ENCODE results near the gene LDAH. TPM values are rescaled to one million over a fixed set of nuclear protein-coding genes. Genes with fewer than 3 reads are reported as not detected.

The LDAH gene
- total RNA-seq, 4 donors from 2014 or later = 7.5 to 58.5 (median 15.2) TPM

DNA sequence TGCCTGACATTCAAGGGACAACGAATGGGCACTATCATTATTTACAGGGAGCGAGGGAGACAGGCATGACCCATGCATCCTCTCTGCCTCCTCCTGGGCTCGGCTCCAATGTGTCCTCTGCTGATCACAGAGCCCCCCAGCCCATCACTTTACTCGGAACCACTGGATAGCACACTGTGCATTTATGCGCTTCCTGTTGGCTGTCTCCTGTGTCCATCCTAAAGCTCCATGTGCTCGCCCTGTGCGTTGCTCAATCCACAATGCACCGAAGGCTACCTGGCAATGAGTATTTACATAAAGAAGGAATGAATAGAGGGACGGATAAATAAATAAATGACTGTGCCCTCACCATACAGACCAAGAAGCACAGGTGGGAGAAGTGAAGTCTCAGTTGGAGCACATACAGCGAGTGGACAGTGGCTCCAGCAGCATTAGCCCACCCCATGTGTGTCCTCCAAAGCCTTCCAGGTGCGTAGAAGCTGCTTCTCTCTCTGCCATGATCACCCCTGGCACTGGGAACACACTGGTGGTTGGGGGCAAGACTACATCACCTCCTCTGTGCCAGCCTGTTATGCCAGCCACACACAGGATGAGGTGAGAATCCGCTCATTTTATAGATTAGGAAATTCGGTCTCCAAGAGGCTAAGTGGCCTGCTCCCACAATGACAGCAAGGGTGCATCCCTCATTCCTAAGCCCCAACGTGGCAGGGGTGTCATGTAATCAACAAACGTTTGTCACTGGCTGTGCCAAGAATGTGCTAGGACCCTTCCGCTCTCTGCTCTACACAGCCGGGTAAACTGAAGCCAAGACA lies 158.3 kb downstream of the LDAH start:
- peaks cover 93% of the 10 kb centered on the region for H3K27me3 ChIP-seq
- H3K4me1 ChIP-seq = peaks cover 16 to 36% (median 24%) of the 10 kb centered on the region in 4 donors
- TF ChIP-seq, protein P1, sequence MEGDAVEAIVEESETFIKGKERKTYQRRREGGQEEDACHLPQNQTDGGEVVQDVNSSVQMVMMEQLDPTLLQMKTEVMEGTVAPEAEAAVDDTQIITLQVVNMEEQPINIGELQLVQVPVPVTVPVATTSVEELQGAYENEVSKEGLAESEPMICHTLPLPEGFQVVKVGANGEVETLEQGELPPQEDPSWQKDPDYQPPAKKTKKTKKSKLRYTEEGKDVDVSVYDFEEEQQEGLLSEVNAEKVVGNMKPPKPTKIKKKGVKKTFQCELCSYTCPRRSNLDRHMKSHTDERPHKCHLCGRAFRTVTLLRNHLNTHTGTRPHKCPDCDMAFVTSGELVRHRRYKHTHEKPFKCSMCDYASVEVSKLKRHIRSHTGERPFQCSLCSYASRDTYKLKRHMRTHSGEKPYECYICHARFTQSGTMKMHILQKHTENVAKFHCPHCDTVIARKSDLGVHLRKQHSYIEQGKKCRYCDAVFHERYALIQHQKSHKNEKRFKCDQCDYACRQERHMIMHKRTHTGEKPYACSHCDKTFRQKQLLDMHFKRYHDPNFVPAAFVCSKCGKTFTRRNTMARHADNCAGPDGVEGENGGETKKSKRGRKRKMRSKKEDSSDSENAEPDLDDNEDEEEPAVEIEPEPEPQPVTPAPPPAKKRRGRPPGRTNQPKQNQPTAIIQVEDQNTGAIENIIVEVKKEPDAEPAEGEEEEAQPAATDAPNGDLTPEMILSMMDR (IDR thresholded peaks at IDR 0.05) = no peak
- TF ChIP-seq POLR2A (IDR thresholded peaks at IDR 0.05) = no peak
- TF ChIP-seq POLR2AphosphoS5 (IDR thresholded peaks at IDR 0.05) = no peak
- TF ChIP-seq EP300 (IDR thresholded peaks at IDR 0.05; ENCODE audit: low read depth) = no peak
- no peak overlapping the region for H3K4me3 ChIP-seq
- intact Hi-C loops (cut with DNase I; ENCODE audit: low total_unique reads) = no loop called here
- H3K36me3 ChIP-seq = no peaks in the 10 kb centered on the region
- in situ Hi-C loops (cut with MboI; ENCODE audit: low pct_ligation_motif_present in 1 of 4, low pct_unique_long_range_greater_than_20kb in 1 of 4, low sequenced_read_pairs in 3 of 4) = loop anchor here (5.0 to 25.0 kb wide), 3 partner anchors 298 to 448 kb away; partner anchors contain the start of gene TDRD15 (in 3 of the 4)
- DNase-seq = no peak
- no peaks in the 10 kb centered on the region for H3K9me3 ChIP-seq
- no peak overlapping the region for H3K27ac ChIP-seq
- WGBS, 2 donors (ENCODE audit: low coverage in 1 of 2) = 37 to 38% methylated on average over 5 to 17 of the region's 17 CpGs

DNA sequence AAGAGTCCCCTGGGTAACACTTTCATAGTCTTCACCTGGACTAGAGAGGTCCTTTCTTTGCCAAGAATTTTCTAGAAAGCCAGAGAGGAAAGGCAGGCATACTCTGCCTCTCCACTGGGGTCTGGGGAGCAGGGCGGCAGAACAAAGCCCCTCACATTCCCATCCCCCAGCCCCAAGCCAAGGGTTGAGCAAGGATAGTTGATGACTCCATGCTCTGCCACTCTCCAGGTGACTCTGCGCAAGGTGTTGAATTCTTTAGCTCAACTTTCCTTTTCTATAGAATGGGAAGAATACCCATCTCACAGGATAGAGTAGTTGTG lies 158.9 kb downstream of the LDAH start:
- 84% methylated on average over 2 of the region's 2 CpGs; no CpG with 5 or more reads in 1 of the 2 donors for WGBS, 2 donors (ENCODE audit: low coverage in 1 of 2)
- no peak overlapping the region for H3K27ac ChIP-seq
- peaks cover 88% of the 10 kb centered on the region for H3K27me3 ChIP-seq
- intact Hi-C loops (cut with DNase I; ENCODE audit: low total_unique reads) (no loop called here), in situ Hi-C loops (cut with MboI; ENCODE audit: low pct_ligation_motif_present in 1 of 4, low pct_unique_long_range_greater_than_20kb in 1 of 4, low sequenced_read_pairs in 3 of 4) (loop anchor here (5.0 to 25.0 kb wide), 3 partner anchors 298 to 448 kb away; partner anchors contain the start of gene TDRD15 (in 3 of the 4))
- DNase-seq = no peak
- H3K4me3 ChIP-seq = no peak overlapping the region
- TF ChIP-seq, protein P1 (IDR thresholded peaks at IDR 0.05) = no peak
- no peaks in the 10 kb centered on the region for H3K9me3 ChIP-seq
- peaks cover 16 to 31% (median 24%) of the 10 kb centered on the region in 4 donors for H3K4me1 ChIP-seq
- H3K36me3 ChIP-seq = no peaks in the 10 kb centered on the region

DNA sequence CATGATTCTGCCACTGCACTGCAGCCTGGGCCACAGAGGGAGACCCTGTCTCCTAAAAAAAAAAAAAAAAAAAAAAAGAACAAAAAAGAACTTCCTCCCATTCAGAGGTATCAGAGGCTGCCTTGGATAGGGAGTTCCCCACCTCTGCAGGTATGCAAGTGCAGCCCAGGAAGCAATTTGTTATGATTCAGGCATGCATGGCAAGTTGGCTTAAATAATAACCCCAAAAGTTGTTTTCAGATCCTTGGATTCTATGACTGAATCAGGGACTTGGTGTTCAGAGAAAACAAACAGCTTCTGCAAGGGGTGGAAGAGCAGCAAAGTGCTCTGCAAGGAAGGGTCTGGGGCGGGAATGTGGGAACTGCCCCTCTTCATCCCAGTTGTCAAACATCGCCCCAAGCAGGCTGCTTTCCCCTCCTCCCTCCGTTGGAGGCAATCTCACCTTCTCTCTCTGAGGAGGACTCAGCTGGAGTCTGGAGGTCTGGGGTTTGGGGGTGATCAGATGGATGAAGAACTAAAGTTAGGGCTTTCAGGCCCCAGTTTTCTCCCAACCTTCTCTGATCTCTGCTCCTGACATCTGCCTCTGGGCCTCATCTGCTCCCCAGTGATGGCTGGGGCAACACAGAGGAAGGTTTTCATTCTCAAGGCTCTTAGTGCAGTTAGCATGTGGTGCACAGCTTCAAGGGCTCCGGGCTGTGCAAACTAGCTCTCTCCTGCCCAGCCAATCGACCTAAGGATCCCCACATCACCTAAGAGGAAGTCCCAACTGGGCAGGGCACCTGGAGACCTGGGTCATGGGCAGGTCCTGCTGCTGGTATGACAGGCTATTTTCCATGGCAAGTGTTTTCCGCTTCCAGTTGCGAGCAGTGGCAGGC lies 159.5 kb downstream of the LDAH start:
- 42 to 50% methylated on average over 3 to 7 of the region's 7 CpGs for WGBS, 2 donors (ENCODE audit: low coverage in 1 of 2)
- peaks cover 16 to 31% (median 24%) of the 10 kb centered on the region in 4 donors for H3K4me1 ChIP-seq
- H3K27ac ChIP-seq = no peak overlapping the region
- intact Hi-C loops (cut with DNase I; ENCODE audit: low total_unique reads) = no loop called here
- no peaks in the 10 kb centered on the region for H3K9me3 ChIP-seq
- DNase-seq = no peak
- H3K4me3 ChIP-seq = no peak overlapping the region
- in situ Hi-C loops (cut with MboI; ENCODE audit: low pct_ligation_motif_present in 1 of 4, low pct_unique_long_range_greater_than_20kb in 1 of 4, low sequenced_read_pairs in 3 of 4) = loop anchor here (5.0 to 25.0 kb wide), 3 partner anchors 299 to 449 kb away; partner anchors contain the start of gene TDRD15 (in 3 of the 4)
- peaks cover 82% of the 10 kb centered on the region for H3K27me3 ChIP-seq
- no peak for TF ChIP-seq POLR2AphosphoS5 (IDR thresholded peaks at IDR 0.05)
- TF ChIP-seq, protein P1 (IDR thresholded peaks at IDR 0.05) = no peak
- TF ChIP-seq EP300 (IDR thresholded peaks at IDR 0.05; ENCODE audit: low read depth) = no peak
- no peak for TF ChIP-seq POLR2A (IDR thresholded peaks at IDR 0.05)
- H3K36me3 ChIP-seq = no peaks in the 10 kb centered on the region
